HFF-Myc (cell line): Measurements from ENCODE around the gene RIT2.

ENCODE experiments used
- DNase-seq: peaks from one replicate; pipeline ENCODE4 v3.0.0-alpha.2; 2011; ENCODE audit warnings: low read depth; ENCODE audit errors: extremely low read depth
- H3K4me3 ChIP-seq: replicated peaks from 2 replicates; pipeline ENCODE4 v1.5.1; 2011; ENCODE audit warnings: low read depth, mild to moderate bottlenecking, control low read depth, low read length
- TF ChIP-seq, protein P1 (sequence below): IDR thresholded peaks from 2 replicates; pipeline ENCODE4 v1.5.1; 2012; ENCODE audit warnings: mild to moderate bottlenecking, low read depth, low read length, control low read depth; ENCODE audit errors: missing control alignments

The RIT2 gene

DNA sequence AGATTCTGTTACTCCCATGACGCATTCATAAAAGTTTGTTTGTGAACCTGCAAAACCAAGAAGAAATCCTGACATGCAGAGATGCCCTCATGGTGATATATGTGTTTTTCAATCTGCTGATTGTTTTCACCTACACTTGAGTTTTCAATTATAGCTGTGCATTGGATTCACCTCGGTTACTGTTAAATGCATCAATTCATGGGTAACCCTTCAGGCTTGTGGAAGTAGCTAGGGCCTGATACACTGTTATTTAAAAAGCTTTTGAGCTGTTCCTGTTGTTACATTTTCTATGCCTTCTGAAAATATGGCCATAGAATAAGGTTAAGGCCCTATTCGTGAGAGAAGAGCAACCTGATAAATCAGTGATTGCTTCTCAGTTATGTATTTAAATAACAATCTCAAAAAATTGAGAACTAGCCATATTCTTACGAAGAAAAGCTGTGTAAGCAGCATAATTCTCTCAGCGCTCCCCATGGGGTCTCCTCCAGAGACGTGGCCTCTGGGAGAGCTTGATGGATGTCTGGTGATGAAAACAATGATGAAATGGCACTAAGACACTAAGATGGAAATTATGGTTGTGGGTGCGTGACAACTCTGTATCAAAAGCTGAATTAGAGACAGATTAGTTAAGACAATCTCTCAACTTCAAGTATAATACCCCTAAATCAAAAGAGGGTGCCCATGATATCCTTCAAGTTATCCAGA is 60.5 kb downstream of the RIT2 start:
- DNase-seq = no peak
- TF ChIP-seq, protein P1, sequence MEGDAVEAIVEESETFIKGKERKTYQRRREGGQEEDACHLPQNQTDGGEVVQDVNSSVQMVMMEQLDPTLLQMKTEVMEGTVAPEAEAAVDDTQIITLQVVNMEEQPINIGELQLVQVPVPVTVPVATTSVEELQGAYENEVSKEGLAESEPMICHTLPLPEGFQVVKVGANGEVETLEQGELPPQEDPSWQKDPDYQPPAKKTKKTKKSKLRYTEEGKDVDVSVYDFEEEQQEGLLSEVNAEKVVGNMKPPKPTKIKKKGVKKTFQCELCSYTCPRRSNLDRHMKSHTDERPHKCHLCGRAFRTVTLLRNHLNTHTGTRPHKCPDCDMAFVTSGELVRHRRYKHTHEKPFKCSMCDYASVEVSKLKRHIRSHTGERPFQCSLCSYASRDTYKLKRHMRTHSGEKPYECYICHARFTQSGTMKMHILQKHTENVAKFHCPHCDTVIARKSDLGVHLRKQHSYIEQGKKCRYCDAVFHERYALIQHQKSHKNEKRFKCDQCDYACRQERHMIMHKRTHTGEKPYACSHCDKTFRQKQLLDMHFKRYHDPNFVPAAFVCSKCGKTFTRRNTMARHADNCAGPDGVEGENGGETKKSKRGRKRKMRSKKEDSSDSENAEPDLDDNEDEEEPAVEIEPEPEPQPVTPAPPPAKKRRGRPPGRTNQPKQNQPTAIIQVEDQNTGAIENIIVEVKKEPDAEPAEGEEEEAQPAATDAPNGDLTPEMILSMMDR = no peak
- no peak overlapping the region for H3K4me3 ChIP-seq

DNA sequence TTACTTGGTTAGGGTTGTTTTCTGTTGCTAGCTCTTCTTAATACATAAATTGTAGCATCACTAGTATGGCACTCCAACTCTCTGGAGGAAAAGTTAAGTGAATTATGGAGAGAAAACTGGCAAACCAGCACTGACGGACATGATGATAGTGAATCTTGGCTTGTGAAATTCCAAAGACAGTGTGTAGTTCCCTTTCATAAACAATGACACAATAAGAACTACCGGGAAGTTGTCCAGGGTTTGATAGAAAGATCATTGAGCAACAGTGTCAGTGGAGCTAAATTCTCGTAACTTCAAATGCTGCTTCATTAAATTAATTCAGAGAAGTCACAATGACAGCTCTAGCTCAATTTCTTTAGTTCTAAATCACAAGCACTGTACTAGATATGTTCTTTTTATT is 66.5 kb downstream of the RIT2 start:
- no peak for DNase-seq
- TF ChIP-seq, protein P1 = no peak
- H3K4me3 ChIP-seq = no peak overlapping the region

DNA sequence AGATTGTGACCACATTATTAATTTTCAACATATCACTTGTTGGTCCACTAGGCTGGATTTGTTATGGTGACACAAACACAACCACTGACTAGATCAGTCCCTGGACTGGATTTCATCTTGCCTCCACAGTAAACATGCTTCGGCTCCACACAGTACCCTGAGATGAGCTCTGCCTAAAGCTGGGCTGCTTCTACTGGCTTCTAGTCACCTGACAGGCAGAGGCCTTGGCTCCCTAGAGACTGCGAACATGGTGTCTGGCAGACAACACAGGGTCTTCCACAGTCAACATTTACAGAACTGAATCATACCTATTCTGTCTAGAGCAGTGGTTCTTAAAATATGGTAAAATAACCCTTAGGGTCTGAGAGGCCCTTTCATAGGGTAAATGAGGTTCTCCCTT is 69.2 kb downstream of the RIT2 start:
- no peak overlapping the region for H3K4me3 ChIP-seq
- no peak for DNase-seq
- TF ChIP-seq, protein P1 = no peak

DNA sequence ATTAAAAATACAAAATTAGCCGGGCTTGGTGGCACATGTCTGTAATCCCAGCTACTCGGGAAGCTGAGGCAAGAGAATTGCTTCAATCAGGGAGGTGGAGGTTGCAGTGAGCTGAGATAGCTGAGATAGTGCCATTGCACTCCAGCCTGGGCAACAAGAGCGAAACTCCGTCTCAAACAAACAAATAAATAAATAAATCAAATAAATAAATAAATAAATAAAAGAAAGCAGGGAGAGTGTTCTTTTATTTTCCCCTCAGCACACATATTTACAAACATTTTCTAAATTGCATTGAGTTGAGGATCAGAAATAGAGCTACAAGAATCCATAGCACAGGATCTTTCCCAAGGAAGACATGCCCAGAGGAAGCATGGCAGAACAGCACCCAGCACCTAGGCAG is 71.9 kb downstream of the RIT2 start:
- no peak for DNase-seq
- TF ChIP-seq, protein P1 = no peak
- H3K4me3 ChIP-seq = no peak overlapping the region

DNA sequence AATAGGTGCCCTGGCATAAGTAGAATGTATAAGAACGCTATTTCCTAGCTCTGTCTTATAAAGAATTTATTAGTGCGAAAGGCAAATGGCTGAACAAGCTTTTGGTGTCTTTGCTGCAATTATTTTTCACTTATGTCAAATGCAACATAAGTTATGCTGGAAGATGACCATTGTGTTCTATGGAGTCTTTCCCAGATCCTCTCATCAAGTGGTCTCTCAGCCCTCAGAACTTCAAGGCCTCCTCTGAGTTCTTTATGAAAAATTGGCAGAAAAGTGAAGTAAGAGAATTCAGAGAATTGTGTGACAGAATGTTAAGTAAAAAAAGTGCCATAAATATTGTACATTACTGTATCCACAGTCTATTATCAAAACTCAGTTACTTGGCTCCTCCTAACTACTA is 75.2 kb downstream of the RIT2 start:
- DNase-seq = no peak
- TF ChIP-seq, protein P1 = no peak

DNA sequence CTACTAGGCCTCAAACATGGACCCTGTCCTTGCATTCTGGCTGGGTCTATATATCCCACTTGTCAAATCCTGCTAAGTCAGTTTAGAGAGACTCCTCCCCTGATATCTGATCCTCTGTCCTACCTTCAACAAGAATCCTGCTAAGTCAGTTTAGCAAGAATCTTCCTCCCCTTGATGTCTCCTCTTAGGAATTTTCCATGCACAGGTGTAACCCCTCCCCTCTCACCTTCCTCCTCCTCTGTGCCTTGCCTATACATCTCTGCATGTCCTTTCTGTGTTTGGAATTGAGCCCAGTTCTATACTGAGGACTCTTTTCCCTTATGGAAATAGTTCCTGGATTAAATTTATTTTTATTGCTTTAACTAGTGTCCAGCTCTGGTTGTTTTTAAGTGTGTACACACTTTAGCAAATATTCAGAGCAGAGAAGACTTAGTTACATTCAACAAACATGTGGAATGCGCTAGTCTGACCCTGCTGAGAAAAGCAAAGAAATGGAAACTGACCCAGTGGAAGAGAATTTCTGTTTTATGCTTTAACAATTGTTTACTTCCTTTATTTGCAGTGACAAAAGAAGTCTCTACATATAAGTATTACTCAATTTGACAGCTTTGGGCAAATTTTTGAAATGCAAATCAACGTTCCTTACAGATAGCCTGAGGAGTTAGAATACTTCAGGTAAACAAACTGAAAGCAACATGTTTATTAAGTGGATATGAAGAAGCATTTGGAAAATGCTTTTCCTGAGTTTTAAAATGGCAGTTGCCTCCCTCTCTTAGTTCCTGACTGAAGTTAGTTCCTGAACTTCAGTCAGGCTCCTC is 80.6 kb downstream of the RIT2 start:
- TF ChIP-seq, protein P1 = no peak
- H3K4me3 ChIP-seq = no peak overlapping the region
- DNase-seq = no peak

More for the DNA sequence above, 75.2 kb downstream of the RIT2 start:
- no peak overlapping the region for H3K4me3 ChIP-seq
